ENCODE results near the gene KIRREL3.

DNA sequence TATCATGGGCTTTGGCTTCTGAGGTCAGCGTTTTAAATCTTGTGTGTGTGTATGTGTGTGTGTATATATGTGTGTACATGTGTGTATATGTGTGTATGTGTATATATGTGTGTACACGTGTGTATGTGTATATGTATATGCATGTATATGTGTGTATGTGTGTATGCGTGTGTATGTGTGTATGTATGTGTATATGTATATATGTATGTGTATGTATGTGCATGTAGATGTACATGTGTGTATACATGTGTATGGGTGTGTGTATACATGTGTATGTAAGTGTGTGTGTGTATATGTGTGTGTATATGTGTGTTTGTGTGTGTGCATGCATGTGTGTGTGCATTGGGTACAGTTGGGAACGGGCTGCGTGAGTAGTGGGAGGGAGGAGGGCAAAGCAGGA, 522.1 kb downstream of the KIRREL3 start:
- TF ChIP-seq CTCF (conservative IDR thresholded peaks at IDR 0.05) = no peak
- TF ChIP-seq ZFX (IDR thresholded peaks at IDR 0.05) = no peak
